Gastrocnemius medialis (tissue), 4 donors: ENCODE measurements around the gene MAGI1. TPM values are rescaled to one million over a fixed set of nuclear protein-coding genes. Genes with fewer than 3 reads are reported as not detected.

Experiments
- ATAC-seq, 2 donors: fragments of 150-250 bp; one replicate each; pipeline ENCODE4 v1.9.1; 2016
- DNase-seq, 2 donors: peaks; one replicate each; pipeline ENCODE4 v3.0.0-alpha.2; 2019
- H3K27ac ChIP-seq, 4 donors: fragments of 200-600 bp; sonication (generic); 1 replicate in 1 of 4; 2 replicates in 3 of 4; pipeline ENCODE4 v1.5.1; 2016 to 2018; ENCODE audit warnings: mild to moderate bottlenecking in 2 of 4, moderate library complexity in 1 of 4
- H3K27me3 ChIP-seq, 3 donors: fragments of 200-600 bp; sonication (generic) in 2 of 3; 1 replicate in 1 of 3; 2 replicates in 2 of 3; pipeline versions ENCODE4 v1.5.1 to v1.6.0; 2016 to 2019; ENCODE audit warnings: mild to moderate bottlenecking in 1 of 3, moderate library complexity in 1 of 3
- H3K36me3 ChIP-seq, 2 donors: fragments of 200-600 bp; sonication (generic) in 1 of 2; one replicate each; pipeline ENCODE4 v1.5.1; 2017 to 2018
- H3K4me1 ChIP-seq, 2 donors: fragments of 200-600 bp; sonication (generic) in 1 of 2; one replicate each; pipeline ENCODE4 v1.5.1; 2016 to 2017; ENCODE audit warnings: mild to moderate bottlenecking in 2 of 2
- H3K4me3 ChIP-seq, 4 donors: fragments of 200-600 bp; sonication (generic) in 3 of 4; 1 replicate in 1 of 4; 2 replicates in 3 of 4; pipeline ENCODE4 v1.5.1; 2016 to 2019; ENCODE audit warnings: mild to moderate bottlenecking in 2 of 4
- H3K9me3 ChIP-seq, 3 donors: fragments of 200-600 bp; sonication (generic) in 2 of 3; 1 replicate in 1 of 3; 2 replicates in 2 of 3; pipeline ENCODE4 v1.5.1; 2016 to 2019
- CTCF ChIP-seq, 5 experiments: fragments of 450-650 bp in 3 of 5; fragments of 200-600 bp in 2 of 5; sonication (generic) in 2 of 5; IDR thresholded peaks in 4 of 5; conservative IDR thresholded peaks in 1 of 5; 1 replicate in 4 of 5; 2 replicates in 1 of 5; pipeline ENCODE4 v1.5.1; 2016 to 2019; ENCODE audit warnings: antibody characterized with exemption in 5 of 5, mild to moderate bottlenecking in 3 of 5, moderate library complexity in 3 of 5
- POLR2A ChIP-seq, 2 donors: fragments of 450-650 bp; IDR thresholded peaks; one replicate each; pipeline ENCODE4 v1.6.1; 2017; ENCODE audit warnings: antibody characterized with exemption in 2 of 2, mild to moderate bottlenecking in 2 of 2, moderate library complexity in 2 of 2
- in situ Hi-C, 4 donors: fragments of 200-750 bp; cut with MboI; loops; one replicate each; pipeline versions ENCODE4 v1.15.0 to v1.8.0; 2017; ENCODE audit warnings: low sequenced_read_pairs in 4 of 4
- intact Hi-C: fragments of 100-400 bp; cut with DNase I; formaldehyde crosslinking; loops from one replicate; pipeline ENCODE4 v1.15.1; 2023; ENCODE audit warnings: low total_unique reads
- total RNA-seq, 4 donors: library from RNA; depleted of rRNA; stranded (reverse); fragments of >200 nt; gene quantifications; one replicate each; pipeline versions ENCODE4 v1.1.0 to v1.2.3, GENCODE V29; 2016

MAGI1 gene
- total RNA-seq, 4 donors from 2014 or later, result 2.6 to 7.5 (median 3.9) TPM

- no peak for ATAC-seq
- in situ Hi-C loops, result no loop called here
- no peak overlapping the region for H3K27ac ChIP-seq
These were observed 149.0 kb downstream of the MAGI1 start for GRCh38 chr3:65889707-65890099.

GRCh38 chr3:65888980-65889706 lies 149.6 kb downstream of the MAGI1 start:
- in situ Hi-C loops (no loop called here), intact Hi-C loops (no loop called here)
- TF ChIP-seq CTCF (IDR thresholded peaks at IDR 0.05 in 4 of 5, conservative IDR thresholded peaks at IDR 0.05 in 1 of 5), result no peak
- no peak for TF ChIP-seq POLR2A (IDR thresholded peaks at IDR 0.05)
- H3K27me3 ChIP-seq, result no peaks in the 10 kb centered on the region
- no peaks in the 10 kb centered on the region for H3K9me3 ChIP-seq
- peaks cover 6 to 7% of the 10 kb centered on the region in 2 donors for H3K4me1 ChIP-seq
- peak in 1 of 2 donors; percentile 51 for ATAC-seq
- H3K4me3 ChIP-seq, result no peak overlapping the region
- no peak overlapping the region for H3K27ac ChIP-seq
- H3K36me3 ChIP-seq, result no peaks in the 10 kb centered on the region
- no peak for DNase-seq

More at GRCh38 chr3:65889707-65890099, 149.0 kb downstream of the MAGI1 start:
- Histone ChIP-seq H3K9me3 (no peaks in the 10 kb centered on the region), H3K4me3 (no peak overlapping the region), H3K36me3 (no peaks in the 10 kb centered on the region), H3K4me1 (peaks cover 6 to 7% of the 10 kb centered on the region in 2 donors), H3K27me3 (no peaks in the 10 kb centered on the region)
- no peak for DNase-seq
- intact Hi-C loops, result no loop called here
- TF ChIP-seq CTCF (IDR thresholded peaks at IDR 0.05 in 4 of 5, conservative IDR thresholded peaks at IDR 0.05 in 1 of 5) (no peak), POLR2A (IDR thresholded peaks at IDR 0.05) (no peak)

- H3K36me3 ChIP-seq, result no peaks in the 10 kb centered on the region
- H3K27me3 ChIP-seq, result no peaks in the 10 kb centered on the region
- H3K4me3 ChIP-seq, result no peak overlapping the region
- DNase-seq (no peak), ATAC-seq (no peak)
- intact Hi-C loops, result no loop called here
- TF ChIP-seq POLR2A (IDR thresholded peaks at IDR 0.05) (no peak), CTCF (IDR thresholded peaks at IDR 0.05 in 4 of 5, conservative IDR thresholded peaks at IDR 0.05 in 1 of 5) (no peak)
- no peaks in the 10 kb centered on the region for H3K9me3 ChIP-seq
- H3K27ac ChIP-seq, result no peak overlapping the region
- in situ Hi-C loops, result no loop called here
- peaks cover 7 to 11% of the 10 kb centered on the region in 2 donors for H3K4me1 ChIP-seq
These were observed 150.5 kb downstream of the MAGI1 start for GRCh38 chr3:65888196-65888595.

GRCh38 chr3:65886391-65886790 lies 152.3 kb downstream of the MAGI1 start:
- DNase-seq (no peak), ATAC-seq (no peak)
- H3K9me3 ChIP-seq, result no peaks in the 10 kb centered on the region
- intact Hi-C loops (no loop called here), in situ Hi-C loops (no loop called here)
- H3K27me3 ChIP-seq, result no peaks in the 10 kb centered on the region
- TF ChIP-seq CTCF (IDR thresholded peaks at IDR 0.05 in 4 of 5, conservative IDR thresholded peaks at IDR 0.05 in 1 of 5) (no peak), POLR2A (IDR thresholded peaks at IDR 0.05) (no peak)
- H3K4me1 ChIP-seq, result peaks cover 12 to 16% of the 10 kb centered on the region in 2 donors
- H3K36me3 ChIP-seq, result no peaks in the 10 kb centered on the region
- no peak overlapping the region for H3K4me3 ChIP-seq
- no peak overlapping the region for H3K27ac ChIP-seq
